Right lobe of liver (tissue), 4 donors: ENCODE results near the gene NEGR1.

Source experiments
- CTCF ChIP-seq, 4 donors: fragments of 200-600 bp in 3 of 4; fragments of 450-650 bp in 1 of 4; IDR thresholded peaks; one replicate each; pipeline versions ENCODE4 v1.5.1 to v1.8.0; 2016 to 2022; ENCODE audit warnings: antibody characterized with exemption in 4 of 4, mild to moderate bottlenecking in 2 of 4
- POLR2A ChIP-seq: fragments of 450-650 bp; IDR thresholded peaks from one replicate; pipeline ENCODE4 v1.6.1; 2017; ENCODE audit warnings: antibody characterized with exemption, mild to moderate bottlenecking
- donor health status: DM: no; HTN: no; CAD: no.
- donor health status: DM: no; HTN: no; CAD: no.
- donor health status: DM: no; HTN: yes; CAD: no.

DNA sequence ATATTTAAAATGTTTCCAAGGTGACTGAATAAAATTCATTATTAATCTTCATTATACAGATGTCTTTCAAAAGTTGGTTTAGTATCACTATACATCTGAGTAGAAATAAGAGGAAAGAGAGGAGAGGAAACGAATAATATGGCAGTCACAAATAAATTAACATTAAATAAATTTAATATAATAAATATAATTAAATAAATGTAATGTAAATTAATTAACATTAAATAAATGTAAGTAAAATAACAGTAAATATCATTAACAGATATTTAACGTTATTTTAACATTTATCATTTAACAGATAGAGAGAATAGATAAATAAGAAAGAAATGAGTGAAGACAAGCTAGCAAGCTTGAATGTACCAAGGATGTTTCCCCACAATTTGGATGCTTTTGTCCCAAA lies 592.7 kb downstream of the NEGR1 start:
- TF ChIP-seq CTCF (IDR thresholded peaks at IDR 0.05) (no peak), POLR2A (no peak)
